Activated CD4-positive, alpha-beta T cell treated with anti-CD3 and anti-CD28 coated beads, Interleukin-2, amount 10 ng/mL, durations not matched to agents 24 days and 14 days (primary cell): Measurements from ENCODE around the gene CYB5RL. TPM values are rescaled to one million over a fixed set of nuclear protein-coding genes. Genes with fewer than 3 reads are reported as not detected.
"Not testable (repeated sequence)": the region's sequence is repeated elsewhere in the genome, so short reads cannot be mapped to it uniquely, and the experiment has no call there.

Experiments used
- DNase-seq: peaks from one replicate; pipeline ENCODE4 v3.0.0; 2022
- H3K27ac Mint-ChIP-seq: one replicate; pipeline ENCODE4 v1.8.0; 2022; ENCODE audit warnings: mild to moderate bottlenecking, mixed read lengths
- H3K27me3 Mint-ChIP-seq: one replicate; pipeline ENCODE4 v1.8.0; 2022; ENCODE audit warnings: mixed read lengths
- H3K36me3 Mint-ChIP-seq: one replicate; pipeline ENCODE4 v1.8.0; 2022; ENCODE audit warnings: low read depth, mild to moderate bottlenecking, mixed read lengths
- H3K4me1 Mint-ChIP-seq: one replicate; pipeline ENCODE4 v1.8.0; 2021; ENCODE audit warnings: mixed read lengths
- H3K4me3 Mint-ChIP-seq: one replicate; pipeline ENCODE4 v1.8.0; 2022; ENCODE audit warnings: mild to moderate bottlenecking, moderate library complexity, mixed read lengths
- H3K9me3 Mint-ChIP-seq: one replicate; pipeline ENCODE4 v1.8.0; 2021; ENCODE audit warnings: mixed read lengths
- intact Hi-C: fragments of 100-400 bp; cut with micrococcal nuclease; formaldehyde crosslinking; loops from one replicate; pipeline ENCODE4 v1.15.1; 2023
- total RNA-seq: library from RNA; stranded (reverse); gene quantifications from 2 replicates; pipeline ENCODE4 v1.2.3, GENCODE V29; 2022

CYB5RL gene
- total RNA-seq, 1 donor from 2014 or later, result 10.1 TPM

DNA sequence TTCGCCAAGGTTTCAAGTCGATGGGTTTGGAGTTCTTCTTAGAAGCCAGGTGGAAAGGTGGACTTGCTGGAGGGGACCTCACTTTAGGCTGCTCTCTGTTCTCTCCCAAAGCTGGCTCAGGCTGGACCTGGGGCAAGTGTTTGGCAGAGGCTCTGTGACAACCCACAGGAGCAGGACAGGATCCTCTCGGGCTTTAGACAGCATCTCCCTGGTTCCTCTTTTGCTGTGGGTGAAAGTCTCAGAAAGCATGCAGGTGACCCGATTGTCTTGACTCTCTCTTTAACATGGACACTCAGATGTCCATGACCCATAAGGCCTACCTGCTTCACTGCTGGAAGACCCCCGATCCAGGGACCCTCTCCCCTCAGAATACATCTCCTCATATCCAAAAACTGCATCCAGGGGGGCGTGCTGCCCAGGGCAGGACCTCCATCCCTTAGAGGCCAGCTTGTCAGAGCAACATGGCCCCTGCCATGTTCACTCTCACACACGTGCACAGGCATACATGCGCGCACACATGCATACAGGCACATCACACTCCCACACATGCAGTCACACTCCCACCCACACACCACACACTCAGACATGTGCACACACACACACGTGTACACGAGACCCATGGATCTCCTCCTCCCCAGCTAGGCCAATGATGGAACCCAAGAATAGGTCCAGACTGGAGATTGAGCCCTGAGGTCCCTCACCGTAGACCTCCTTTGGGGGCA, 21.4 kb upstream of the CYB5RL start:
- no peak for DNase-seq
- Mint-ChIP-seq H3K27ac (no peak overlapping the region), H3K36me3 (peaks cover 43% of the 10 kb centered on the region), H3K4me3 (no peak overlapping the region), H3K9me3 (no peaks in the 10 kb centered on the region), H3K4me1 (peaks cover 9% of the 10 kb centered on the region), H3K27me3 (no peaks in the 10 kb centered on the region)
- intact Hi-C loops, result no loop called here

DNA sequence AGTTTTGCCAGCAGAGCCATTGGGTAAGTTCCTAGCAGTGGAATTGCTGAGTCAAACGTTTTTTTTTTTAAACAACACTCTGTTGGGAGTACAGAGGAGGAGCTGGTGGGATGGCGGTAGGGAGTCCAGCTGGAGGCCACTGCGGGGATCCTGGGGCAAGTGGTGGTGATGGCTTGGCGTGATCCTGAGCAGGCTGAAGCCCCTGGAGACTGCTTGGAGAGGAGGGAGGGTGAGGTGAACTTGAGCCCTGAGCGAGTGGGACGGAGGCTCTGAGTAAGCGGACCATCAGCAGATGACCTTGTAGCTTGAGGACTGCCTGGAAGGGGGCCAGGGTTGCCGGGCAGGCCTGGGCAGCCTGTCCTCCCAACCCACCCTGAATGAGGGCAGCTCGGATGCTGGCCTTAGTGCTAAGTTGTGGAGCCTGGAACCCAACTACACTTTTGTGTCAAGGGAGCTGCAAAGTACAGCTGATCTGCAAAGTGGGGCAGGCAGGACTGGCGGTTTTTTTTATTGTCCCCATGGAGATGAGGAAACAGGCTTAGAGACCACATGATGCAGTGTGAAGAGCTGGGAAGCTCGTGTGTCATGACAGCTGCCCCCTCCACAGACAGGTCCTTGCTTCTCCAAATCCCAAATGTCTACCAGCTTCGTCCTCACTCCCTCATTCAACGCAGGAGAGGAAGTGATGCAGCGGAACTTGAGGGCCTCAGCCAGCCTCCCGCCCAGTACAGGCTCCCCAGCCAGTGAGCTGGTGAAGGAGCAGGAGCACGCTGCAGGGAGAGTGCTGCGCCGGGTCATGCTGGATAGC, 20.4 kb upstream of the CYB5RL start:
- no peak for DNase-seq

DNA sequence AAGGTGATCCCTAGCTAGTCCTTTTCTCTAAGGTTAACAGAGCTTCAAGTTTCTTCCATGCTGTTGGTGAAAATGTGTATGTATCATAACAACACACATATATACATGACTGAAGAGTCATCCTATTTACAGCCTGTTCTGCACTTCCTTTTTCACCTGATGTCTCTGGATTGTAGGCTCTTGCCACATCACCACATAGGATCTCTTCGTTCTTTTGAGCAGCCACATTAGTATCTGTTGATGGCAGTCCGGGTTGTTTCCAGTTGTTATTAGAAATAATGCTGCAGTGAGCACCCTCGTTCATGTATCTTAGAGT, 19.8 kb upstream of the CYB5RL start:
- H3K27ac Mint-ChIP-seq, result peak overlapping the region; percentile 23
- H3K36me3 Mint-ChIP-seq, result peaks cover 49% of the 10 kb centered on the region
- H3K4me1 Mint-ChIP-seq, result peaks cover 9% of the 10 kb centered on the region
- no peak for DNase-seq
- H3K4me3 Mint-ChIP-seq, result no peak overlapping the region
- intact Hi-C loops, result no loop called here
- no peaks in the 10 kb centered on the region for H3K9me3 Mint-ChIP-seq
- H3K27me3 Mint-ChIP-seq, result no peaks in the 10 kb centered on the region

More for the DNA sequence above, 20.4 kb upstream of the CYB5RL start:
- Mint-ChIP-seq H3K9me3 (no peaks in the 10 kb centered on the region), H3K36me3 (peaks cover 48% of the 10 kb centered on the region), H3K4me3 (no peak overlapping the region), H3K27me3 (no peaks in the 10 kb centered on the region), H3K27ac (peak overlapping the region; percentile 53), H3K4me1 (peaks cover 9% of the 10 kb centered on the region)
- intact Hi-C loops, result no loop called here

DNA sequence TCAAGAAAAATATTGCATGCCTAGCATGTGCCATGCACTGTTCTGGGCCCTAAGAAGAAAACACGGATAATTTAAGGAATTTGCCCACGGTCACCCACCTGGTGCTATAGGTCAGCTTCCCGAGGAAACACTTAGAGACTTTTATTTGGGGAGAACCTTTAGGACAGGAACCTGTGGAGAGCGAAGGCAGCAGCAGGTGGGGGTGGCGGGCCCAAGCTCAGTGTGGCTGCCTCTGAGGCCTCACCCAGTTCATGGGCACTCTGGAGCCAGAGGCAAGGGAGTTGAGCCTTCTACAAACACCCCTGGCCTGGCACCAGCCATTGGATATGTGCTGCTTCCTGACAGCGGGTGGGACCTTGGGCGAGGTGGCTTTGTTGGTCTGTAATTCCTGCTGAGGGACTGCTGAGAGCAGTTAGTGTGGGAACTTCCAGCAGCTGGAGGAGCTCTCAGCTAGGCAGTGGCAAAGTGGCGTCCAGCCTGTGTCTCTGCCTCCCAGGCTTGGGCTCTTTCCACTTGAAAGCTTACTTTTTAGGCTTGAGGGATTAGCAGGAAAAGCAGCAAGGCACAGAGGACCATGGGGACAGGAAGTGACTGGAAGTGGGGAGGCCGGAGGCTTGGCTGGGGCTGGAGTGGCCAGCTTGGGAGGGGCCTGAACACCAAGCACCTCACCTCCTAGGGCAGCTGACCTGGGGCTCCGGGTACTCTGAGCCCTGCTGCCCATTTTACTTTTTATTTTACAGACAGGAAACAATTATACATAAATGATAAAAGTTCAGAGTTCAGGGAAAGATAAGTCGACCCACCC, 19.3 kb upstream of the CYB5RL start:
- H3K27me3 Mint-ChIP-seq, result no peaks in the 10 kb centered on the region
- H3K4me3 Mint-ChIP-seq, result no peak overlapping the region
- H3K4me1 Mint-ChIP-seq, result peaks cover 9% of the 10 kb centered on the region
- intact Hi-C loops, result no loop called here
- H3K27ac Mint-ChIP-seq, result peak overlapping the region; percentile 62
- H3K9me3 Mint-ChIP-seq, result no peaks in the 10 kb centered on the region
- DNase-seq, result no peak
- H3K36me3 Mint-ChIP-seq, result peaks cover 52% of the 10 kb centered on the region

DNA sequence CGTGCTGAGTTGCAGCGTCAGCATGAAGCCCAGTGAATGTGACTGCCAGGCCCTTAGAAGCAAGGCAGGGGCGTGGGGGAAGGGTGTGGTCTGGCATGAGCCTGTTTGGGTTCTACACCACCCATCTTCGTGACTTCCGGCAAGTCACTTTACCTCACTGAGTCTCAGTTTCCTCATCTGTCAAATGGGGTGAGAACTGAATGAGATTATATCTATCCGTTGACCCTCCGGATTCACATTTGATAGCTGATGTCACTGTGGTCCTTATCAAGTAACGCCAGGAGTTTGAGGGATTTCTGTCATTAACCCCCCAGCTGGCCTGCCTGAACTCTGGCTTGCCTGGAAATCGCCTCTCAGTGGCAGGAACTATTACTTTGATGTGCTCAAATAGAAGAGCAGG, 15.7 kb upstream of the CYB5RL start:
- no peak for DNase-seq
- Mint-ChIP-seq H3K27ac (no peak overlapping the region), H3K4me3 (no peak overlapping the region), H3K9me3 (no peaks in the 10 kb centered on the region), H3K27me3 (no peaks in the 10 kb centered on the region), H3K4me1 (peaks cover 7% of the 10 kb centered on the region), H3K36me3 (peaks cover 75% of the 10 kb centered on the region)
- intact Hi-C loops, result no loop called here

DNA sequence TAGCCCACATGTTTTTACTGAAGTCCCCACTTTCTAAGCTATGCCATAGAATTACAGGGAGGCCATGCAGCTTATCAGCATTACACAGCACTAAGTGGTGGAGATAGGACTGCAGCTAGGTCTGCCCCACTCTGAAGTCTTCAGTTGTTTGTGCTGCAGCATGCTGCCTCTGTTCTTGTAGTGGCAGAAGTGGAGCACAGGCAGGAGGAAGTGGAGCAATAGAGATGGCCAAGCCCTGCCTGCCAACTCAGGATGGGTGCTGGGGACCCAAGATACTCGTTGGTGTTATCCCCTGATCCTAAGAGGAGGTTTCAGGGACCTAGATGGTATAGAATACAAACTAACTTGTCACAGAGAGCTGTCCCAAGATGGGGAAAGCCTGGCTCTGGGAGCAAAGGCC, 13.0 kb upstream of the CYB5RL start:
- intact Hi-C loops, result no loop called here
- H3K36me3 Mint-ChIP-seq, result peaks cover 82% of the 10 kb centered on the region
- H3K27ac Mint-ChIP-seq, result no peak overlapping the region

DNA sequence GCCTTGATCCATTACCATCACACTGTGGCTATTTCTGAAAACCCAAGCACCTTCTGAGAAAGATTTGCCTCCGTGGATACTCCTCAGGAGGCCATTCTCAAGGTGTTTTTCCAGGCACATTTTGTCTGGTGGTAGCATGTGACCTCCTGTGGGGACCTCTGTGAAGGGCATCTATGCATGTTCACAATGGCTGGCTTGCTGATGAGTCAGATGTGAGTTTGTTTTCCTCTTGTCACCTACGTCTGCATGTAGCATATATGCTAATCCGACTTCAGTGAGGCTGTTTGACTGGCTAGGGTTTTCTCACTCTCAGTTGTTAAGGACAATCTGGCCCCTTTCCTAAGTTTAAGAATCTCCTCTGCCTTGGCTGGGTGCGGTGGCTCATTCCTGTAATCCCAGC, 8.1 kb upstream of the CYB5RL start:
- H3K27ac Mint-ChIP-seq, intact Hi-C loops, H3K4me3 Mint-ChIP-seq, DNase-seq, H3K27me3 Mint-ChIP-seq, H3K9me3 Mint-ChIP-seq: not testable (repeated sequence)
- Mint-ChIP-seq H3K4me1 (peaks cover 11% of the 10 kb centered on the region), H3K36me3 (peaks cover 72% of the 10 kb centered on the region)

More for the DNA sequence above, 13.0 kb upstream of the CYB5RL start:
- Mint-ChIP-seq H3K4me3 (no peak overlapping the region), H3K4me1 (peaks cover 7% of the 10 kb centered on the region), H3K9me3 (no peaks in the 10 kb centered on the region), H3K27me3 (no peaks in the 10 kb centered on the region)
- no peak for DNase-seq

DNA sequence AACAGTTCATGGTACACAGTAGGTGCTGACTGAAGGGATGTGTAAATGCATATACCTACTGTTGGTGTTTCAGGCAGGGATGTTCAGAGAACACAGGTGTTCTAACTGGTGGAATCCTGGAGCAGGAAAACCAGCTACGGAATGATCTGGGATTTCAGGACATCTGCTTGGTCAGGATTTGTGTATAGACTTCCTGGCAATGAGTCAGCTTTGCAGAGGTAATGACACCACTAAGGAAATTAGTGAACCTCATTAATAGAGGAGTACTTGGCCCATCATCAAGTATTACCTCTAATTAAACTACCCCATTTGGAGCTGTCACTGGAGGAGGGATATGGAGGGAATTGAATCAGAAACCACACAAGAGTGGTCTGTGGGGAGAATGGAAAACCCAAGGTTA, 7.5 kb upstream of the CYB5RL start:
- Mint-ChIP-seq H3K9me3 (no peaks in the 10 kb centered on the region), H3K36me3 (peaks cover 69% of the 10 kb centered on the region), H3K27me3 (no peaks in the 10 kb centered on the region), H3K27ac (no peak overlapping the region), H3K4me1 (peaks cover 15% of the 10 kb centered on the region), H3K4me3 (no peak overlapping the region)
- intact Hi-C loops, result no loop called here
- no peak for DNase-seq

DNA sequence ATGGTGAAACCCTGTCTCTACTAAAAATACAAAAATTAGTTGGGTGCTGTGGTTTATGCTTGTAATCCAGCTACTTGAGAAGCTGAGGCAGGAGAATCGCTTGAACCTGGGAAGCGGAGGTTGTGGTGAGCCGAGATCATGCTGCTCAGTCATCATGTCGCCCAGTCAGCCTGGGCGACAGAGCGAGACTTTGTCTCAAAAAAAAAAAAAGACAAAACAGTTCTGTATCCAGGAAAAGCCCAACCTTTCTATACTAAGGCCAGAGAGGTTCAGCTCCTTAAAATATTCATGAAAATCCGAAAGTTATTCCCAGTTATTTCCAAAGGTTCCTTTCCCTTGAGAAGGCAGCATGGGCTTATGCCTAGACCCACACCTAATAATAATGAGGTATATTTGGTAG, 4.4 kb upstream of the CYB5RL start:
- Mint-ChIP-seq H3K4me3 (no peak overlapping the region), H3K27ac (no peak overlapping the region), H3K4me1 (peaks cover 30% of the 10 kb centered on the region), H3K27me3 (no peaks in the 10 kb centered on the region), H3K36me3 (peaks cover 43% of the 10 kb centered on the region), H3K9me3 (no peaks in the 10 kb centered on the region)
- intact Hi-C loops, result no loop called here
- DNase-seq, result no peak

DNA sequence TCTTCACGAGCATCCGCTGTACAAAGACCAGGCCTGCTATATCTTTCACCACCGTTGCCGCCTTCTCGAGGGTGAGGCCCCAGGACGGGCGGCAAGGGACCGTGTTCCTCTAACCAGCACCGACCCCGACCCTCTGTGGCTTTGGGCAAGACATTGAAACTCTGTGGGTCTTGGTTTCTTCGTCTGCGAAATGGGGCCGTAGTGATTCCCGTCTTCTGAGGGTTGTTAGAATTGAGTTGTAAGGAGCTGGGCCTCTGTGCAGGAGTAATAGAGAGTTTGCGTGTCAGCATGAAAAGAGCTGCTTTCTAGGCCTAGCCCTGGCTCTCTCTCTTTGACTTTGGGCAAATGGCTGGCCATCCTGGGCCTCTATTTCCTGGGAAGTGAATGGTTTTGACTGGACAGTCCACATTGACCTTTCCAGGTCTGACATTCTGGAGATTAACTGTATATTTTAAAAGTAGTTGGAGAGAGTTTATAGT, 728 bp upstream of the CYB5RL start:
- Mint-ChIP-seq H3K27ac (peak overlapping the region; percentile 73), H3K36me3 (peaks cover 17% of the 10 kb centered on the region), H3K27me3 (no peaks in the 10 kb centered on the region), H3K9me3 (no peaks in the 10 kb centered on the region), H3K4me1 (peaks cover 29% of the 10 kb centered on the region), H3K4me3 (peak overlapping the region; percentile 88)
- DNase-seq, result no peak
- intact Hi-C loops, result loop anchor here (1.0 to 2.0 kb wide), 5 partner anchors 30 to 515 kb away; partner anchors contain the start of genes SSBP3, TCEANC2, TMEM59 and TTC4

DNA sequence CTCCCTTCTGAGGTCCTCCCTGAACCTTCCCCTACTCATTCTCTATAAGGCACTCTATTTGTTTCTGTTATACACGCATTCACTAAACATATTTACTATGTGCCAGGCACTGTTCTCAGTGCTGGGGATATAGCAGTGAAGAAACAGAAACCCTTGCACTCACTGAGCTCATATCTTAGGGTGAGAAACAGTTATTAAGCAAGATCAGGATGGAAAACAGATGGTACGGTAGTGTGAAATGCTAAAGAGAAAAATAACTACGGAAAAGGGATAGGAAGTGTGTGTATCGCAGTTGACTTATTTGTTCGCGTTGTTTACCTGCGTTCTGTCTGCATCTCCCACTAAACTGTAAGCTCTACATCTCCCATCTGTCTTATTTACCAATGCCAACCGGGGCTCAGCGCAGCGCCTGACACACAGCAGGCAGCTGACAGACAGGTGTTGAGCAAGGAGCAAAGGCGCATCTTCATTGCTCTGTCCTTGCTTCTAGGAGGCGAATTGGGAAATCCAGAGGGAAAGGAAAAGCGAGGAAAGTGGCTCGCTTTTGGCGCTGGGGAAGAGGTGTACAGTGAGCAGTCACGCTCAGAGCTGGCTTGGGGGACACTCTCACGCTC, 572 bp downstream of the CYB5RL start:
- no peaks in the 10 kb centered on the region for H3K27me3 Mint-ChIP-seq
- H3K9me3 Mint-ChIP-seq, result no peaks in the 10 kb centered on the region
- intact Hi-C loops, result no loop called here
- H3K27ac Mint-ChIP-seq, result peak overlapping the region; percentile 73
- peaks cover 27% of the 10 kb centered on the region for H3K4me1 Mint-ChIP-seq
- H3K4me3 Mint-ChIP-seq, result peak overlapping the region; percentile 88
- H3K36me3 Mint-ChIP-seq, result peaks cover 8% of the 10 kb centered on the region
- peak; percentile 66 for DNase-seq

DNA sequence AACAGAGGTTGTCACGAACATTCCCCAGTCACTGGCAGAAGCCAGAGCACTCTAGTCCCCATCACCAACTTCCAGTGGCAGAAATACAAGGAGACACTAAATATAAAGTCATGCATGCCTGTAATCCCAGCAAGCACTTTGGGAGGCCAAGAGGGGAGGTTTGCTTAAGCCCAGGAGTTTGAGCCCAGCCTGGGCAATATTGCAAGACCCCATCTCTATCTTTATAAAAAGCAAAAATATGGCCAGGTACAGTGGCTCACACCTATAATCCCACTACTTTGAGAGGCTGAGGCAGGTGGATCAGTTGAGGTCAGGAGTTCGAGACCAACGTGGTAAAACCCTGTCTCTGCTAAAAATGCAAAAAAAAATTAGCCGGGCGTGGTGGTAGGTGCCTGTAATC, 6.4 kb downstream of the CYB5RL start:
- H3K27me3 Mint-ChIP-seq, result no peaks in the 10 kb centered on the region
- no peak for DNase-seq
- peaks cover 9% of the 10 kb centered on the region for H3K36me3 Mint-ChIP-seq
- H3K4me1 Mint-ChIP-seq, result no peaks in the 10 kb centered on the region
- H3K9me3 Mint-ChIP-seq, result no peaks in the 10 kb centered on the region
- H3K27ac Mint-ChIP-seq, result no peak overlapping the region
- H3K4me3 Mint-ChIP-seq, result no peak overlapping the region
- intact Hi-C loops, result no loop called here

DNA sequence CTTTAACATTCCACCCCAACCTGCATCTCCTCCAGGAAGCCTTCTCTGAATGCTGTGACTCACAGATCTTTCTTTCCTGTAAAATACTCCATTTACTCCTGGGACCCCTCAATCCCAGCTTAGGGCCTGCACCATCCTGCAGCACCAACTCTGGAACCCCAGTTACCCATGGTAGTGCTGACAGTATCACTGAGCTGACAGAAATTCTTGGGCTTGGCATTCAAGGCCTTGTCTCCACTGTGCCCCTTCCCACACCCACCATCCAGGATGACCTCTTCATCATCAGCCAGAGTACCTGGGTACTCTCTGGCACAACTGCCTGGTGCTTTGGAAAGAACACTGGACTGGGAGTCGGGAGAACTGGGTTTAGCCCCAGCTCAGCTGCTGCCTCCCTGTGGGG, 8.3 kb downstream of the CYB5RL start:
- no peak overlapping the region for H3K4me3 Mint-ChIP-seq
- no peak overlapping the region for H3K27ac Mint-ChIP-seq
- intact Hi-C loops, result no loop called here
- H3K4me1 Mint-ChIP-seq, result no peaks in the 10 kb centered on the region
- no peak for DNase-seq
- no peaks in the 10 kb centered on the region for H3K27me3 Mint-ChIP-seq
- peaks cover 9% of the 10 kb centered on the region for H3K36me3 Mint-ChIP-seq
- H3K9me3 Mint-ChIP-seq, result no peaks in the 10 kb centered on the region
